GM10248 (cell line): ENCODE results near the gene MVB12B.

Experiments used
- CTCF ChIA-PET: fragments of 300-600 bp; sonication (Branson Sonifier 250); formaldehyde crosslinking; extraction: SDS; loops from one replicate; lab custom pipeline; 2021; ENCODE audit warnings: antibody characterized with exemption; lab: Yijun Ruan, JAX
- POLR2A ChIA-PET: fragments of 350-650 bp; sonication (Branson Sonifier 250); formaldehyde crosslinking; extraction: SDS; loops from one replicate; lab custom pipeline; 2020; ENCODE audit warnings: antibody characterized with exemption; lab: Yijun Ruan, JAX
- DNase-seq: peaks from one replicate; pipeline ENCODE4 v3.0.0; 2012; ENCODE audit errors: extremely low spot score
- TF ChIP-seq, protein P1 (sequence below): IDR thresholded peaks from 2 replicates; pipeline ENCODE4 v1.5.1; 2012; ENCODE audit warnings: mild to moderate bottlenecking, low read depth; ENCODE audit errors: extremely low read depth, missing control alignments, control extremely low read depth

Gene MVB12B

DNA sequence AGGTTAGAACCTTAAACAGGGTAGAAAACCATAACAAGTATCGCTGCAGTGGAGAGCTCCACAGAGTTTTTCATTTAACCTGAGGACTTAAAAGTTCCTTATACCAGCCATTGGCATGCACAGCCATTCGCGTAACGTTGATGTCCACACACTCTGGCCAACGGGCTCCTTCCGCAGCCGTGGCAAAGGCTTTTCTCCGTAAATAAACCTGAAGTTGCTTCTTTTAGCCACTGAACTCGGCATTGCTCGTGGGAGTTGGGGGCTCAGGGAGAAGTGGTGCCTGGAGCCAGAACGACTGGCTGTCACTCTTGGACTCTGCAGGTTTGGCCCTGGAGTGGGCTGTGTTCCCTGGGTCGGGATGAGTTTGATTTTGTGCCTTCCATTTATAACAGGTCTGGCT lies 161.2 kb downstream of the MVB12B start:
- POLR2A ChIA-PET = no interaction called here
- DNase-seq = no peak
- CTCF ChIA-PET = interaction anchor here (1.5 kb wide), 1 partner anchor 11 kb away, joined by 4 read pairs; no protein-coding TSS in a partner anchor
- TF ChIP-seq, protein P1, sequence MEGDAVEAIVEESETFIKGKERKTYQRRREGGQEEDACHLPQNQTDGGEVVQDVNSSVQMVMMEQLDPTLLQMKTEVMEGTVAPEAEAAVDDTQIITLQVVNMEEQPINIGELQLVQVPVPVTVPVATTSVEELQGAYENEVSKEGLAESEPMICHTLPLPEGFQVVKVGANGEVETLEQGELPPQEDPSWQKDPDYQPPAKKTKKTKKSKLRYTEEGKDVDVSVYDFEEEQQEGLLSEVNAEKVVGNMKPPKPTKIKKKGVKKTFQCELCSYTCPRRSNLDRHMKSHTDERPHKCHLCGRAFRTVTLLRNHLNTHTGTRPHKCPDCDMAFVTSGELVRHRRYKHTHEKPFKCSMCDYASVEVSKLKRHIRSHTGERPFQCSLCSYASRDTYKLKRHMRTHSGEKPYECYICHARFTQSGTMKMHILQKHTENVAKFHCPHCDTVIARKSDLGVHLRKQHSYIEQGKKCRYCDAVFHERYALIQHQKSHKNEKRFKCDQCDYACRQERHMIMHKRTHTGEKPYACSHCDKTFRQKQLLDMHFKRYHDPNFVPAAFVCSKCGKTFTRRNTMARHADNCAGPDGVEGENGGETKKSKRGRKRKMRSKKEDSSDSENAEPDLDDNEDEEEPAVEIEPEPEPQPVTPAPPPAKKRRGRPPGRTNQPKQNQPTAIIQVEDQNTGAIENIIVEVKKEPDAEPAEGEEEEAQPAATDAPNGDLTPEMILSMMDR = no peak

DNA sequence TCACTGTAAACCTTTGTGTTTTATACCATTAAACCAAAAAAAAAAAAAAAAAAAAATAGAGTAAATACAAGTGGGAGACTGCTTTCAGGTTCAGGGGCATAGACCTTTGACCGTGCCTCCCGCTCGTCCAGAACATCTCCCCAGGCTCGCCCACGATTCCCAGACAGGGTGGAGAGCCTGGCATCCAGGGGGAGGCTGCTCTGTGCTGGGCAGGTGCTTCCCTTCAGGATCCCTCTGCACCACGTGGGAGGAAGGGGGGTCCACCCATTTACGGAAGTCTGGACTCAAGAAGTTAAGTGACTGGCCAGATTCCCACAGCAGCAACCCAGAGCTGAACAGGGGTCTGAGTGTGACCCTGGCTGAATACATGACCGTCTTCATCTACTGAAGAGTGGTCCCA lies 161.7 kb downstream of the MVB12B start:
- CTCF ChIA-PET = interaction anchor here (1.5 kb wide), 1 partner anchor 11 kb away, joined by 4 read pairs; no protein-coding TSS in a partner anchor
- POLR2A ChIA-PET = no interaction called here

GRCh38 chr9:126488881-126489404 lies 162.3 kb downstream of the MVB12B start:
- DNase-seq = no peak
- ChIA-PET CTCF (interaction anchor here (1.5 kb wide), 1 partner anchor 10 kb away, joined by 4 read pairs; no protein-coding TSS in a partner anchor), POLR2A (no interaction called here)
- TF ChIP-seq, protein P1 = no peak

More for the DNA sequence above, 161.7 kb downstream of the MVB12B start:
- DNase-seq = no peak
- TF ChIP-seq, protein P1 = no peak

DNA sequence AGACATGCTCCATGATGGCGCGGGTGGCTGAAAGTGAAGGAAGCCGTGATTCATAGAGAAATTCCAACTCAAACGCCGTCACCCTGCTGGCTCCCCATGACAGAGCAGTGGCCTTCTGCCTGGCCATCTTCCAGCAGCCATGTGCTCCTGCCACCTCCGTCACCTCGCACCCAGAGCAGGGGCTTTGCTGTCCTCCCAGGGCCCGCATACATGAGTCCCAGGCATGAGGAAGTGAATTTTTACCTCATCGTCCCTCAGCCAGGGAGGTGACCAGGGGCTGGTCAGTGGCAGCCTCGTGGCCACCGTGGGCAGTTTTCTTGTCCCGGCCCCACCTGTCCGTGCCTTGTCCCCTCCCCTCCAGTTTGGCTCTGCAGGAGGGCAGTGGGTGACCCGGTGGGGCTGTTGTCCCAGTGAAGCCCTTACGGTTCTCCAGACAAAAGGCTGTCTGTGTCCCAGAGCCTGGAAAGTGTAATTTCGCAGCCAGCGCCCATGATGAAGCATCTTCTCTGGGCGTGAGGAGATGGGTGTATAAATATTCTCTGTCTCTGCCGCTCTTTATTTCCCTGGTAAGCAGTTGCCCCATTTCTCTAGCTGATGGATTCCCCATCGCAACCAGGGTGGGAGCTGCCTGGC lies 163.1 kb downstream of the MVB12B start:
- CTCF ChIA-PET = interaction anchor here (1.0 to 3.8 kb wide), 6 partner anchors 9 to 1082 kb away, joined by 3 to 45 read pairs (median 10); no protein-coding TSS in a partner anchor
- TF ChIP-seq, protein P1 = no peak
- DNase-seq = no peak
- POLR2A ChIA-PET = no interaction called here

DNA sequence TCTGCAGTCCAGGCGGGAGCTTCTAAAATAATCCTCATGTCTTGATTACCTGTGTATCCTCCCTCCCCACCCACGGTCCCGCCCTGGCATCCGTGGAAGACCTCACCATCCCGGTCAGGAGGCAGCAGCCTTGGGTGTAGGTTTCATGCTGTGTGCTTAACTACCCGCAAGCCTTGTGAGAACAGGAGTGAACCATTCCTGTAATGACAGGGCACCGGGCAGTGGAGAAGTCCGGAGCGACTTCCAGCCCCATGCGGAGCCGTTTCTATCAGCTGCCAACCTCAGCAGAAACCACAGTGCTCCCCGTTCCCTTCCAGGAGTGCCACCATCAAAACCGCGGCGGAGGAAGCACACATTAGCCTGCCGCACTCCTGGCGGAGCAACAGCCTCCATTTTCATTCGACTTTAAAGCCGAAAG lies 163.6 kb downstream of the MVB12B start:
- TF ChIP-seq, protein P1 = no peak
- no peak for DNase-seq
- ChIA-PET CTCF (interaction anchor here (0.9 to 3.8 kb wide), 13 partner anchors 8 to 1083 kb away, joined by 3 to 45 read pairs (median 10); no protein-coding TSS in a partner anchor), POLR2A (no interaction called here)

DNA sequence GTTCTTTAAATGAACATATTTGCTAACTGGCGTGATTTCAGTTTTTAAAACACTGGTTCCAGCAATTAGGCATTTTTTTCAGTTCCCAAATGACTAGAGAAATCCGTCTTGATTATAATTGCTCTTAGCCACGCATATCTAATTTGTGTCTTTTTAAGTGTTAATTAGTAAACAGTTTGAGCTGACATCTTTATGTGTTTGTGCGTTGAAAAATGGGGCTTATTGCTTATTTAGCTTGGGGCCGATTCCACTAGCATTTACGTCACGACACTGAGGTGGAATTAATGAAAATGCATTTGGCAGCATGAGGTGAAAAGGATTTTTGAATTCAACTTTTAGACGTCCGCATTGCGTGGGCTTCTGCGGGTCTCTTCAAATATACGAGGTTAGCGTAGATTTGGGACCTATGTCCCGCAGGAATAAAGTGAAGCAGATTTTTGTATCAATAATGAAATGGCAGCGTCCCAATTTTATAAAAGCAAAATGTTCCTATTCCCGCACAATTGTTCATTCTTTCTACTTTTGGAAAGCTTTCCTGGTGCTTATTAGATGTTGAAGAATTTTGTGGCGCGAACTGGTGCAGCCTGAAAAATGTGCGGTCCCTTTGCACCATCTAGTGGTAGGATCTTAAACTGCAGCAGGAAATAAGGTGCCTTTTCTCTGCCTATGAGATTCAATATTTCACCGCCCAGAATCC lies 164.4 kb downstream of the MVB12B start:
- peak; percentile 69 for DNase-seq
- TF ChIP-seq, protein P1 = peak; percentile 74
- ChIA-PET CTCF (interaction anchor here (0.8 to 3.8 kb wide), 21 partner anchors 9 to 1236 kb away, joined by 3 to 45 read pairs (median 4); no protein-coding TSS in a partner anchor), POLR2A (no interaction called here)
